Mucosa of descending colon (tissue), 3 donors: ENCODE data around the gene NUP98. TPM values are rescaled to one million over a fixed set of nuclear protein-coding genes. Genes with fewer than 3 reads are reported as not detected.

Experiments
- ATAC-seq: fragments of 200-7000 bp; cut with Tn5 transposase; one replicate; pipeline ENCODE4 v1.9.1; 2020; ENCODE audit warnings: mild to moderate bottlenecking, moderate library complexity
- DNase-seq, 3 donors: peaks; one replicate each; pipeline ENCODE4 v3.0.0-alpha.2; 2020
- H3K36me3 ChIP-seq: fragments of 200-600 bp; one replicate; pipeline ENCODE4 v1.8.0; 2021; ENCODE audit warnings: low read depth, mild to moderate bottlenecking
- H3K4me1 ChIP-seq: fragments of 200-600 bp; one replicate; pipeline ENCODE4 v1.8.0; 2021; ENCODE audit warnings: low read depth, mild to moderate bottlenecking
- H3K4me3 ChIP-seq: fragments of 200-600 bp; one replicate; pipeline ENCODE4 v1.8.0; 2021; ENCODE audit warnings: mild to moderate bottlenecking
- H3K9me3 ChIP-seq: fragments of 200-600 bp; one replicate; pipeline ENCODE4 v1.8.0; 2021; ENCODE audit warnings: mild to moderate bottlenecking
- intact Hi-C, 2 donors: fragments of 100-400 bp; cut with DNase I in 1 of 2; cut with micrococcal nuclease in 1 of 2; formaldehyde crosslinking; loops; one replicate each; pipeline versions ENCODE4 v1.11.0 to v1.11.1; 2022; cut with DNase I, micrococcal nuclease
- total RNA-seq, 3 donors: library from RNA; stranded (reverse); fragmentation: NEBNext Ultra II Directional in 2 of 3; extraction: Animal tissue kit (Norgen Biotek cat#: 25700) in 2 of 3; gene quantifications; one replicate each; pipeline versions ENCODE4 v1.2.1 to v1.2.4, GENCODE V29; 2021 to 2023
- TF ChIP-seq, protein P1 (sequence below): fragments of 200-600 bp; IDR thresholded peaks from one replicate; pipeline ENCODE4 v1.8.0; 2022; ENCODE audit warnings: antibody characterized with exemption, mild to moderate bottlenecking
- donor health status: DM: no; HTN: no; CAD: no; lungs with moderate emphysema.
- donor health status: DM: no; HTN: no; CAD: no.
- donor health status: DM: no; HTN: yes; CAD: no.

The NUP98 gene
- total RNA-seq, 3 donors from 2014 or later: 53.7 to 69.7 (median 60.6) TPM

DNA sequence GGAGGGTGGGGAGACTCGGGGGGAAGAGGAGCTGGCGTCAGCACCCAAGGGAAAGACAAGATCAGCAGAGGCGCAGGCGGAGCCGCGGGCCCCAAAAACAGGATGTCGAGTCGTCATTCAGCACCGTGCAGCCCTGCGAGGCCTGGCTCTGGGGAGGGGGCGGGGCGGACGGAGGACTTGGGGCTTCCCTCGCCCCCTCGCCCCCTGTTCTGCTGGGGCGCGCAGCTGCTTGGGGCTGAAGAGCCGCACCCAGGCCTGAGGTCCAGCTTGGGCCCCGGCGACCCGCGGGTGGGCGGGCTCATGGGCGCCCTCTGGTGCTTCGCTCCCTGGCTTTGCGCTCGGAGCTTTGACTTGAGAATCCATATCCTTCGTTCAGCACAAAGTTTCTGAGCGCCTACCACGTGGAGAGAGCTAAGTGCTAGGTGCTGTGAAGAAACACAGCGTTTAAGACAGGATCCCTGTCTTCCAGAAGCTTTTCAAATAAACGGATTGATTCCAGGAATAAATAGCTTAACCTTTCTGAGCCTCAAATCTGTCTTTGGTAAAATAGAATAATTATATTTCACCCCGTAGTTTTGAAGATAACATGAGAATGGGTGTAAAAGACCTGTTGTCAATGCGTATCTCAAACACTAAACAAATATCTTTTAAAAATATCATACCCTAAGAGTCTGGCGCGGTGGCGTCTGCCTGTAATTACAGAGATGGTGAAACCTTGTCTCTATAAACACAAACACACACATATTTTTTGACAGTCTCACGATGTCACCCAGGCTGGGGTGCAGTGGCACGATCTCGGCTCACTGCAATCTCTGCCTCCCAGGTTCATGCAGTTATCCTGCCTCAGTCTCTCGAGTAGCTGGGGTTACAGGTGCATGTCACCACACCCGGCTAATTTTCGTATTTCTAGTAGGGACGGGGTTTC is 44.3 kb upstream of the NUP98 start:
- peak; percentile 93 to 94 (median 93) for DNase-seq
- intact Hi-C loops: no loop called here
- Histone ChIP-seq H3K4me3 (peak overlapping the region; percentile 59), H3K9me3 (no peaks in the 10 kb centered on the region), H3K36me3 (no peaks in the 10 kb centered on the region), H3K4me1 (peaks cover 27% of the 10 kb centered on the region)
- ATAC-seq: peak; percentile 77
- TF ChIP-seq, protein P1, sequence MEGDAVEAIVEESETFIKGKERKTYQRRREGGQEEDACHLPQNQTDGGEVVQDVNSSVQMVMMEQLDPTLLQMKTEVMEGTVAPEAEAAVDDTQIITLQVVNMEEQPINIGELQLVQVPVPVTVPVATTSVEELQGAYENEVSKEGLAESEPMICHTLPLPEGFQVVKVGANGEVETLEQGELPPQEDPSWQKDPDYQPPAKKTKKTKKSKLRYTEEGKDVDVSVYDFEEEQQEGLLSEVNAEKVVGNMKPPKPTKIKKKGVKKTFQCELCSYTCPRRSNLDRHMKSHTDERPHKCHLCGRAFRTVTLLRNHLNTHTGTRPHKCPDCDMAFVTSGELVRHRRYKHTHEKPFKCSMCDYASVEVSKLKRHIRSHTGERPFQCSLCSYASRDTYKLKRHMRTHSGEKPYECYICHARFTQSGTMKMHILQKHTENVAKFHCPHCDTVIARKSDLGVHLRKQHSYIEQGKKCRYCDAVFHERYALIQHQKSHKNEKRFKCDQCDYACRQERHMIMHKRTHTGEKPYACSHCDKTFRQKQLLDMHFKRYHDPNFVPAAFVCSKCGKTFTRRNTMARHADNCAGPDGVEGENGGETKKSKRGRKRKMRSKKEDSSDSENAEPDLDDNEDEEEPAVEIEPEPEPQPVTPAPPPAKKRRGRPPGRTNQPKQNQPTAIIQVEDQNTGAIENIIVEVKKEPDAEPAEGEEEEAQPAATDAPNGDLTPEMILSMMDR: peak; percentile 72

DNA sequence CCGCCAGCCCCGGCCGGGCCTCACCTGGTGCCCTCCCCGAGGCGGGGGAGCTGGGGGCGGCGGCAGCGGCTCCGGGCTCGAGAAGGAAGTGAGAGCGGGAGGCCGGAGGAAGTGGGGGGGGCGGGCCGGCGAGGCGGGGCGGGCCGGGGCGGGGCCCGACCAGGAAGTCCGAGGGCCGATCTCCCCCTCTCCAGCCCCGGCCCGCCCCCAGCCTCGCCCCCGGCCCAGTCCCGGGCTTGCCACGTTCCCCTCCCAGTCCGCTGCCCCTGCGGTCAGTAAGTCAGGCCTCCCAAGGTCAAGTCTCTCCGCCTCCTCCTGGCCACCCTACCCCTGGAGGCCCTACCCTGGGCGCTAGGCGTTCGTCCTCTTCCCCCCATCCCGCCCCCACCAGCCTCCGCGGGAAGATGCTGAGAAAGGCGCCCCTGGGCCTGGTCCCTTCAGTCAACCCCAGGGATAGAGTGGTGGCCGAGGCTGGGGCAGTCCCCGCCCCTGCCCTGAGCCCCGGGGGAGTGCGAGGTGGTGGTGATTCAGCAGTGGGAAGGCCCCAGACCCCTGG is 43.6 kb upstream of the NUP98 start, which contains the start of gene RHOG:
TSS of gene RHOG (minus strand) at position 90 of the 556 bp plus-strand sequence. CDS start 12,821 bp downstream, outside the sequence.
- Histone ChIP-seq H3K36me3 (no peaks in the 10 kb centered on the region), H3K9me3 (no peaks in the 10 kb centered on the region), H3K4me1 (peaks cover 32% of the 10 kb centered on the region), H3K4me3 (peak within 1 kb of the TSS; percentile 59)
- TF ChIP-seq, protein P1: no peak
- intact Hi-C loops: no loop called here
- ATAC-seq: peak; percentile 84
- DNase-seq: peak; percentile 83 to 94 (median 91)

DNA sequence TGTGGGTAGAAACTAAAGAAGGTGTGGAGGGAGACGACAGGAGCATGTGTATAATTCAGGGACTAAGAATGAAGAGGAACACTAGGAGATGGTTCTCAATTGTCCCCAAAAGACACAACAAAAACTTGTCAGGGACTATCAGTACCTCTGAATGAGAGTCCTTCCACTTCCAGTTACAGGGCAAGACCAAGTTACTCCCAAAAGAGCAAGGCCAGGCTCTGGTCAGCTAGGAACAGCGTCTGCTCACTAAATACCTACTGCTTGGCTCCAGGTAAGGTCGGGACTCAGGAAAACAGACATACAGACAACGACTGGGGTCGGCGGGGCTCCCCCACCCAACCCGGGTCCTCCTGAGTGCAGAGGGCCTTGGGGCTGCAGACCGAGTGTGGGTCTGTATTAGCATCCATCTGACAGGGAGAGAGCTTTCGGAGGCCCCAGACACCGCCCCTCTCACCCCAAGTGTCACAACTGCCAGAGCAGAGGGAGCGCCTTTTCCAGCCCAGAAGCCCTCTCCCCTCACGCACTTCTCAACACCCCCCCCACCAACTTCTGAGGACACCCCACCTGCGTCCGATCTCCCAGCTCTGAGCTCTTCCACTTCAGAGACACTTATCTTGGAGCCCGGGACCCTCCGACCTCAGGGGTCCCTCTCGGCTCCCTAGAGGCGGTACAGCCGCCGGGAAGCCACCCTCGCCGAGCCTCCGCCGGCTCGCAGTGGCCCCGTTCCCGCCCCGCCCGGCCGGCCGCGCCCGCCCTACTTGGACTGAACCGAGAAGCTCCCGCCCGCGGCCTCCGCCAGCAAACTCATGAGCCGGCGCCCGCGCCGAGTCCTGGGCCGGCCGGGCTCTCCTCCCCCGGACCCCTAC is 42.9 kb upstream of the NUP98 start:
- peaks cover 39% of the 10 kb centered on the region for H3K4me1 ChIP-seq
- peak in 2 of 3 donors; percentile 39 to 65 for DNase-seq
- intact Hi-C loops: no loop called here

DNA sequence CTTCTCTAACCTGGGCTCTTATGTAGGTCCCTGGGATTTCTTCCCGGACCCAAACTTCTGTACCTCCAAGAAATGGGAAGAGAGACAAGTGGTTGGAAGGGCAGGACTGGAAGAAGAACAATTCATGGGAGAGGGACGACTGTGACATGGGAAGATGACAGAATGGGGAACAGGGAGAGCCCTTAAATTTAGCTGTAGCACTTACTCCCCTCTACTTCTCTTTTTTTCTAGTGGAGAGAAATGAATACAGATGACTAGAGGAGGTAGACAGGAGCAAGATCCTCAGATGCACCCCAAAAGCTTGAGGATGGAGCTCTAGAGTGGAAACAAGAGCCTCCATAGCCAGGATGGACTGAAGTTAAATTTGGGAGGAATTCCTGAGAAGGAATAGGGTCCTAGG is 41.1 kb upstream of the NUP98 start:
- no peak for ATAC-seq
- intact Hi-C loops: no loop called here
- H3K4me1 ChIP-seq: peaks cover 50% of the 10 kb centered on the region
- DNase-seq: no peak
- no peak overlapping the region for H3K4me3 ChIP-seq
- H3K9me3 ChIP-seq: no peaks in the 10 kb centered on the region
- TF ChIP-seq, protein P1: no peak
- no peaks in the 10 kb centered on the region for H3K36me3 ChIP-seq

More for the DNA sequence above, 42.9 kb upstream of the NUP98 start:
- TF ChIP-seq, protein P1: no peak
- Histone ChIP-seq H3K4me3 (peak overlapping the region; percentile 59), H3K9me3 (no peaks in the 10 kb centered on the region), H3K36me3 (no peaks in the 10 kb centered on the region)
- peak; percentile 60 for ATAC-seq

DNA sequence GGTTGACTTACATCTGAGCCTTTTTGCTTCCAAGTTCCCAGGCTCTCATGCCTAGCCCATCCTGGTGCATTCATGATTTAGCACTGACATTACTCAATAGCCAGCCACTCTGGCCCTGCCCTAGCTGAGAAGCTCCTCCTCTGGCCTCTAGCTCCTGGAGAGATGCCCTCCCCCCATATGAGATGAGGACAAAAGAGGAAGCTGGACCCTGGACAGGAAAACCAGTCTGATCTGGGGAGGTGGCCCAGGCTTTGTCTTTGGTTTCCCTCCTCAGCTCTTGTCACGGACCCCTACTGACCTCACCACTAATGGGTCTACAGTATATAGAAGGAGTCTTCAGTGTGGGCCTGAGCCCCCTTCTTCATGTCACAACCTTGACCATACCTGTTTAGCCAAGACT is 40.4 kb upstream of the NUP98 start:
- Histone ChIP-seq H3K36me3 (no peaks in the 10 kb centered on the region), H3K4me1 (peaks cover 51% of the 10 kb centered on the region), H3K9me3 (no peaks in the 10 kb centered on the region), H3K4me3 (no peak overlapping the region)
- DNase-seq (peak in 1 of 3 donors; percentile 42), ATAC-seq (no peak)
- intact Hi-C loops: no loop called here
- TF ChIP-seq, protein P1: no peak
